HEK293 (cell line): ENCODE measurements around the gene TRIM3.

Experiments used
- CTCF ChIA-PET: fragments of 350-600 bp; formaldehyde crosslinking; extraction: SDS; loops from one replicate; lab custom pipeline; 2021; ENCODE audit warnings: antibody characterized with exemption; lab: Yijun Ruan, JAX
- POLR2A ChIA-PET: fragments of 300-600 bp; formaldehyde crosslinking; extraction: SDS; loops from one replicate; lab custom pipeline; 2020; ENCODE audit warnings: antibody characterized with exemption, inconsistent platforms; lab: Yijun Ruan, JAX
- H3K27ac ChIP-seq: fragments of 200-500 bp; sonication (Bioruptor generic); 2 replicates; pipeline ENCODE4 v1.5.1; 2014; ENCODE audit warnings: low read depth, low read length, control low read depth, inconsistent platforms; ENCODE audit errors: extremely low read depth
- H3K36me3 ChIP-seq, 2 experiments: fragments of 200-500 bp in 1 of 2; sonication (Bioruptor generic) in 1 of 2; 1 replicate in 1 of 2; 2 replicates in 1 of 2; pipeline ENCODE4 v1.5.1; 2014 to 2017; ENCODE audit warnings: inconsistent platforms in 2 of 2, low read length in 2 of 2; ENCODE audit not compliant: control insufficient read depth in 2 of 2, insufficient read depth in 1 of 2
- H3K4me1 ChIP-seq: fragments of 200-500 bp; sonication (Bioruptor generic); 2 replicates; pipeline ENCODE4 v1.5.1; 2014; ENCODE audit warnings: mild to moderate bottlenecking, low read length, inconsistent platforms; ENCODE audit not compliant: control insufficient read depth, insufficient read depth
- H3K4me3 ChIP-seq: 2 replicates; pipeline ENCODE4 v1.5.1; 2011; ENCODE audit warnings: low read depth, mild to moderate bottlenecking, control low read depth, low read length, moderate library complexity
- H3K9me3 ChIP-seq: fragments of 200-500 bp; sonication (Bioruptor generic); 2 replicates; pipeline ENCODE4 v1.5.1; 2014; ENCODE audit warnings: low read depth, low read length, inconsistent platforms; ENCODE audit not compliant: control insufficient read depth, insufficient read depth
- FEZF1 ChIP-seq: fragments of 450-650 bp; formaldehyde crosslinking; IDR thresholded peaks from 2 replicates; pipeline ENCODE4 v1.5.1; 2016; ENCODE audit warnings: missing biosample characterization, missing genetic modification characterization
- GLI2 ChIP-seq: fragments of 450-650 bp; formaldehyde crosslinking; IDR thresholded peaks from 2 replicates; pipeline ENCODE4; 2017; ENCODE audit warnings: missing biosample characterization, missing genetic modification characterization, low read depth, borderline replicate concordance
- KLF8 ChIP-seq: fragments of 450-650 bp; formaldehyde crosslinking; IDR thresholded peaks from 2 replicates; pipeline ENCODE4 v1.5.1; 2016; ENCODE audit warnings: missing biosample characterization, missing genetic modification characterization
- MYNN ChIP-seq: fragments of 450-650 bp; formaldehyde crosslinking; IDR thresholded peaks from 2 replicates; pipeline ENCODE4 v1.5.1; 2016; ENCODE audit warnings: missing biosample characterization, missing genetic modification characterization, borderline replicate concordance
- SETDB1 ChIP-seq: IDR thresholded peaks from one replicate; pipeline ENCODE4 v1.6.1; 2017; ENCODE audit warnings: mild to moderate bottlenecking, low read length, moderate library complexity, mixed read lengths; ENCODE audit not compliant: insufficient read length
- TRIM28 ChIP-seq: IDR thresholded peaks from 2 replicates; pipeline ENCODE4 v1.6.1; 2011; ENCODE audit warnings: low read length, control low read depth, borderline replicate concordance
- ZFHX2 ChIP-seq: fragments of 450-650 bp; formaldehyde crosslinking; conservative IDR thresholded peaks from 2 replicates; pipeline ENCODE4 v1.5.1; 2016; ENCODE audit warnings: missing biosample characterization, missing genetic modification characterization
- ZFP3 ChIP-seq: fragments of 450-650 bp; formaldehyde crosslinking; IDR thresholded peaks from 2 replicates; pipeline ENCODE4 v1.5.1; 2016; ENCODE audit warnings: low read depth, missing biosample characterization, missing genetic modification characterization
- ZNF138 ChIP-seq: fragments of 450-650 bp; formaldehyde crosslinking; IDR thresholded peaks from 2 replicates; pipeline ENCODE4 v1.5.1; 2016; ENCODE audit warnings: missing biosample characterization, missing genetic modification characterization, borderline replicate concordance
- ZNF157 ChIP-seq: fragments of 450-650 bp; formaldehyde crosslinking; IDR thresholded peaks from 2 replicates; pipeline ENCODE4 v1.5.1; 2016; ENCODE audit warnings: missing biosample characterization, missing genetic modification characterization
- ZNF2 ChIP-seq: fragments of 450-650 bp; formaldehyde crosslinking; IDR thresholded peaks from 2 replicates; pipeline ENCODE4 v1.5.1; 2016; ENCODE audit warnings: missing biosample characterization, missing genetic modification characterization
- ZNF394 ChIP-seq: fragments of 450-650 bp; formaldehyde crosslinking; IDR thresholded peaks from 2 replicates; pipeline ENCODE4 v1.5.1; 2016; ENCODE audit warnings: missing biosample characterization, missing genetic modification characterization, mild to moderate bottlenecking, moderate library complexity, borderline replicate concordance
- ZNF518A ChIP-seq: fragments of 450-650 bp; formaldehyde crosslinking; conservative IDR thresholded peaks from 2 replicates; pipeline ENCODE4 v1.5.1; 2016; ENCODE audit warnings: low read depth, missing biosample characterization, missing genetic modification characterization
- ZNF561 ChIP-seq: fragments of 450-650 bp; IDR thresholded peaks from 2 replicates; pipeline ENCODE4 v1.5.1; 2018; ENCODE audit warnings: missing biosample characterization, missing genetic modification characterization, borderline replicate concordance
- ZNF571 ChIP-seq: fragments of 450-650 bp; formaldehyde crosslinking; IDR thresholded peaks from 2 replicates; pipeline ENCODE4 v1.5.0; 2017; ENCODE audit warnings: missing biosample characterization, missing genetic modification characterization
- ZNF645 ChIP-seq: fragments of 450-650 bp; formaldehyde crosslinking; IDR thresholded peaks from 2 replicates; pipeline ENCODE4; 2016; ENCODE audit warnings: missing biosample characterization, missing genetic modification characterization
- ZNF777 ChIP-seq: fragments of 450-650 bp; formaldehyde crosslinking; IDR thresholded peaks from 2 replicates; pipeline ENCODE4 v1.5.1; 2017; ENCODE audit warnings: missing biosample characterization, missing genetic modification characterization, borderline replicate concordance
- ZNF830 ChIP-seq: fragments of 450-650 bp; IDR thresholded peaks from 2 replicates; pipeline ENCODE4 v1.5.0; 2018; ENCODE audit warnings: missing biosample characterization, missing genetic modification characterization, low read depth, mild to moderate bottlenecking, moderate library complexity
- ZNF837 ChIP-seq: fragments of 450-650 bp; formaldehyde crosslinking; IDR thresholded peaks from 2 replicates; pipeline ENCODE4 v1.5.1; 2016; ENCODE audit warnings: missing biosample characterization, missing genetic modification characterization
- ZSCAN30 ChIP-seq: fragments of 450-650 bp; IDR thresholded peaks from 2 replicates; pipeline ENCODE4 v1.5.1; 2018; ENCODE audit warnings: missing biosample characterization, mild to moderate bottlenecking, missing genetic modification characterization, moderate library complexity
- TF ChIP-seq, protein P1 (sequence below): fragments of 450-650 bp; formaldehyde crosslinking; IDR thresholded peaks from 2 replicates; pipeline ENCODE4 v1.5.1; 2016; ENCODE audit warnings: missing biosample characterization, missing genetic modification characterization
- TF ChIP-seq, protein P2 (sequence below): fragments of 450-650 bp; formaldehyde crosslinking; IDR thresholded peaks from 2 replicates; pipeline ENCODE4 v1.5.1; 2016; ENCODE audit warnings: missing biosample characterization, missing genetic modification characterization

Gene TRIM3

DNA sequence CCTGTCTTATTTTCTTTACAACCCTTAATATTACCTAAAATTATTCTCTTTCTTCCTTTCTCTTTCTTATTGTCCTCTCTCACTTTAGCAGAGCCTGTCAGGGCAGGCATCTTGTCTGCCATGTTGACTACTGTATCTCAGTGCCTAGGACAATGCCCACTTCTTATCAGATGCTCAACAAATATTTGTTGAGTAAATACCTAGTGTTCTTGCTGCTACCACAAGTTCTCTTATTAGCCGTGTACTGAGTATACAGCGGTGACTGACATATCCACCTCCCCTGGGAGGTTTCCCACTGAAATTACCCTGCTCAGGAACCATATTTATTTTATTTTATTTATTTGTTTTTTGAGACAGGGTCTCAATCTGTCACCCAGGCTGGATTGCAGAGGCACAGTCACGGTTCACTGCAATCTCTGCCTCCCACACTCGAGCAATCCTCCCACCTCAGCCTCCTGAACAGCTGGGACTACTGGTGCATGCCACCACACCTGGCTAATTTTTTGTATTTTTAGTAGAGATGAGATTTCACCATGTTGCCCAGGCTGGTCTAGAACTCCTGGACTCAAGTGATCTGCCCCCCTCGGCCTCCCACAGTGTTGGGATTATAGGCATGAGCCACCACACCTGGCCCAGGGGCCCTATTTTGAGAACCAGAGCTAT, 39.6 kb downstream of the TRIM3 start:
- no peaks in the 10 kb centered on the region for H3K4me1 ChIP-seq
- H3K9me3 ChIP-seq = no peaks in the 10 kb centered on the region
- H3K27ac ChIP-seq = no peak overlapping the region
- POLR2A ChIA-PET = no interaction called here
- no peaks in the 10 kb centered on the region for H3K36me3 ChIP-seq
- no peak overlapping the region for H3K4me3 ChIP-seq
- TF ChIP-seq ZFHX2 = 0 out of 2 replicates have a peak, but pooled peaks have one; percentile 19
- no peak for TF ChIP-seq ZNF138
- no peak for TF ChIP-seq ZNF157 (tag by site-specific recombination)
- CTCF ChIA-PET = interaction anchor here (2.0 to 2.5 kb wide), 3 partner anchors 10 to 55 kb away, joined by 7 to 9 read pairs (median 8); no protein-coding TSS in a partner anchor

DNA sequence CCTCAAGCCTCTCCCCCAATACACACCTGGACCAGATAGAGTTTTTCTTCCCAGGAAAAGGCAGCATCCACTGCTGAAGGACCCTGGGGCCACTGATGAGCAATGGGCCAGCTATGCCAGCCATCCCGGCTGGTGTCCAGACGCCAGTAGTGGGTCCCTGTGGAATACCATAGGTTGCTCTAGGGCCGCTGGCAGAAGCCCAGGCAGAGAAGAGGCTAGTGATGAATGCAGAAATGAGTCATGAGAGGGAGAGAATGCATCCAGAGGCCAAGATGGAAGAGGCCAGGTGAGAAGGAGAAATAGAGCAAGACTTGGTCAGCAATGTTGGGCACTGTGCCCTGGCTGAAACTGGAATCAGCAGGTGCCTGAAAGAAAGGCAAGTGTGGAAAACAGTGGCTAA, 41.9 kb downstream of the TRIM3 start:
- Histone ChIP-seq H3K4me1 (no peaks in the 10 kb centered on the region), H3K36me3 (no peaks in the 10 kb centered on the region), H3K9me3 (no peaks in the 10 kb centered on the region), H3K27ac (no peak overlapping the region), H3K4me3 (no peak overlapping the region)
- POLR2A ChIA-PET = no interaction called here
- CTCF ChIA-PET = interaction anchor here (0.9 to 2.5 kb wide), 3 partner anchors 11 to 74 kb away, joined by 3 to 7 read pairs (median 4); no protein-coding TSS in a partner anchor
- TF ChIP-seq ZNF830 (tag by site-specific recombination) = no peak
- no peak for TF ChIP-seq ZNF837 (tag by site-specific recombination)
- no peak for TF ChIP-seq ZSCAN30 (tag by site-specific recombination)
- TF ChIP-seq, protein P1, sequence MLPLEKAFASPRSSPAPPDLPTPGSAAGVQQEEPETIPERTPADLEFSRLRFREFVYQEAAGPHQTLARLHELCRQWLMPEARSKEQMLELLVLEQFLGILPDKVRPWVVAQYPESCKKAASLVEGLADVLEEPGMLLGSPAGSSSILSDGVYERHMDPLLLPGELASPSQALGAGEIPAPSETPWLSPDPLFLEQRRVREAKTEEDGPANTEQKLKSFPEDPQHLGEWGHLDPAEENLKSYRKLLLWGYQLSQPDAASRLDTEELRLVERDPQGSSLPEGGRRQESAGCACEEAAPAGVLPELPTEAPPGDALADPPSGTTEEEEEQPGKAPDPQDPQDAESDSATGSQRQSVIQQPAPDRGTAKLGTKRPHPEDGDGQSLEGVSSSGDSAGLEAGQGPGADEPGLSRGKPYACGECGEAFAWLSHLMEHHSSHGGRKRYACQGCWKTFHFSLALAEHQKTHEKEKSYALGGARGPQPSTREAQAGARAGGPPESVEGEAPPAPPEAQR (tag by site-specific recombination) = no peak
- no peak for TF ChIP-seq KLF8
- no peak for TF ChIP-seq ZNF2 (tag by site-specific recombination)
- TF ChIP-seq FEZF1 (tag by site-specific recombination) = no peak
- no peak for TF ChIP-seq ZNF777 (tag by site-specific recombination)
- TF ChIP-seq SETDB1 = no peak
- TF ChIP-seq GLI2 (tag by site-specific recombination) = no peak

DNA sequence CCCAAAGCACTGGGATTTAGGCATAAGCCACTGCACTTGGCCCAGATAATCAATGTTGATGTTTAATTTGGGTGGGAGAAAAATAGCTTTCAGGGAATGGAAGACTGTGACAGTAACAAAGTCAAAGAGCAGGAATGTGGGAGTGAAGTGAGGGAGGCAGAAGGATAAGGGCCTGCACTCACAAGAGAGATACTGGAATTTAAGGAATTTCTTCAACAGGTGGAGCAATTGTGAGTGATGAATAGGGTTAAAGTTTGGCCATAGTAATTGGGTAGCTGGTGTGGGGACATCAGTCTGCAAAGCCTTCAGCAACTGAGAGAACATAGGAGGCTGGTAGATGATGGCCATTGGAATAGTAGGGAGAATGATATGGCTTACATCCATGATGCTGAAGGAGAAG, 46.2 kb downstream of the TRIM3 start:
- ChIA-PET CTCF (interaction anchor here (0.7 to 5.0 kb wide), 7 partner anchors 11 to 103 kb away, joined by 3 to 43 read pairs (median 3); partner anchors contain the start of gene HPX), POLR2A (no interaction called here)
- Histone ChIP-seq H3K9me3 (no peaks in the 10 kb centered on the region), H3K36me3 (no peaks in the 10 kb centered on the region), H3K27ac (no peak overlapping the region), H3K4me1 (no peaks in the 10 kb centered on the region), H3K4me3 (no peak overlapping the region)
- TF ChIP-seq ZNF2 (tag by site-specific recombination) (no peak), MYNN (no peak), ZNF518A (tag by site-specific recombination) (no peak), ZNF571 (no peak), ZNF645 (no peak), ZNF830 (tag by site-specific recombination) (no peak), ZNF561 (tag by site-specific recombination) (no peak), TRIM28 (no peak), ZFP3 (no peak), ZNF394 (tag by site-specific recombination) (no peak)
- TF ChIP-seq, protein P2, sequence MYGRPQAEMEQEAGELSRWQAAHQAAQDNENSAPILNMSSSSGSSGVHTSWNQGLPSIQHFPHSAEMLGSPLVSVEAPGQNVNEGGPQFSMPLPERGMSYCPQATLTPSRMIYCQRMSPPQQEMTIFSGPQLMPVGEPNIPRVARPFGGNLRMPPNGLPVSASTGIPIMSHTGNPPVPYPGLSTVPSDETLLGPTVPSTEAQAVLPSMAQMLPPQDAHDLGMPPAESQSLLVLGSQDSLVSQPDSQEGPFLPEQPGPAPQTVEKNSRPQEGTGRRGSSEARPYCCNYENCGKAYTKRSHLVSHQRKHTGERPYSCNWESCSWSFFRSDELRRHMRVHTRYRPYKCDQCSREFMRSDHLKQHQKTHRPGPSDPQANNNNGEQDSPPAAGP = no peak
